ENCODE measurements around the gene CDC14A. TPM values are rescaled to one million over a fixed set of nuclear protein-coding genes. Genes with fewer than 3 reads are reported as not detected.
"Not testable (repeated sequence)": the region's sequence is repeated elsewhere in the genome, so short reads cannot be mapped to it uniquely, and the experiment has no call there.

Gene CDC14A
- total RNA-seq, 1 experiment from 2014 or later = 5.3 TPM

DNA sequence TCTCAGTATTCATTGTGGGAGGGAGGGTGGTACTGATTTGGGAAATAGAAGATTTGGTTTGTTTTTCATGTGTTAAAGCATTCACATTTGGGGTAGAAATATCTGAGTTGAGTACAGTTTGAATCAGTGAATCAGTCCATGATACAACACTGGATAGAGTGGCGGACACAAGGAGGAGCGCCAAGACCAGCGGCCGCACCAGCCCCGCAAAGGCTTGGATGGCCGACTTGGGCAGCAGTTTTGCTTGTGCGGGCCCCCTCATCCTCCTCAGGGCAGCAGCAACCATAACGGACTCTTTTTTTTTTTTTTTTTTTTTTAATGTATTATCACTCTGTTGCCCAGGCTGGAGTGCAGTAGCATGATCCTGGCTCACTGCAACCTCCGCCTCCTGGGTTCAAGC, 20.0 kb upstream of the CDC14A start:
- no peak for DNase-seq (ENCODE audit: low read depth)

GRCh38 chr1:100335436-100335835, 16.9 kb upstream of the CDC14A start:
- DNase-seq (ENCODE audit: low read depth) = no peak

- not testable (repeated sequence) for DNase-seq (ENCODE audit: low read depth)
Observed at GRCh38 chr1:100337878-100338277, 14.4 kb upstream of the CDC14A start.

- not testable (repeated sequence) for DNase-seq (ENCODE audit: low read depth)
Observed at GRCh38 chr1:100339735-100340134, 12.6 kb upstream of the CDC14A start.

DNA sequence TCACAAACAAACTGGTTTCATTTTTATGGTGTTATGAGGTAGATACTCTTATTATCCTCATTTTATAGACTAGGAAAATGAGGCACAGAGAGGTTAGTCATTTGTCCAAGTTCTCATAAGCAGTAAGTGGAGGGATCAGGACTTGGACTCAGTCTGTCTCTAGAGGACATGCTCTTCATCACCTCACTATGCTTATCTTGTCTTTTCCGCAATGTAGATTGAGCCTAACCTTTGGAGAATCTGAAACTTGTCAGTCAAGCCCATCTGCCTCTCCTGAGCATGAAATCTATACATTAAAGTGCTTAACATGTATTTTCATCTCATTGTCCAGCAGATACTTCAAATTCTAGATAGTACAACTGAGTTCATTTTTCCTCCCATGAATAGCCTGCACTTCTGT, 11.8 kb upstream of the CDC14A start:
- DNase-seq (ENCODE audit: low read depth) = no peak

- DNase-seq (ENCODE audit: low read depth) = no peak
Observed at GRCh38 chr1:100342348-100342747, 10.0 kb upstream of the CDC14A start.

GRCh38 chr1:100343897-100344296, 8.4 kb upstream of the CDC14A start:
- no peak for DNase-seq (ENCODE audit: low read depth)

GRCh38 chr1:100344774-100345173, 7.5 kb upstream of the CDC14A start:
- DNase-seq (ENCODE audit: low read depth) = peak; percentile 22

DNA sequence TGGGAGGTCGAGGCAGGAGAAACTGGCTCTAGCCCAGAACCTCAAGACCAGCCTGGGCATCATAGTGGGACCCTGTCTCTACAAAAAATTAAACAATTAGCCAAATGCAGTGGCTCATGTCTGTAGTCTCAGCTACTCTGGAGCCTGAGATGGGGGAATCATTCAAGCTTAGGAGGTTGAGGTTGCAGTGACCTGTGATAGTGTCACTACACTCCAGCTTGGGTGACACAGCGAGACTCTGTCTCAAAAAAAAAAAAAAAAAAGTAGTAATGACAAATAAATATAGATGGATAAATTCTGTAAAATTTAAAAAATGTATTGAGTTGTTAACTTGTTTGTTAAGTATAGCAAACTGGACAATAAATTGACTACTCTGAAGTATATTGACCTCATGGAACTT, 5.9 kb upstream of the CDC14A start:
- DNase-seq (ENCODE audit: low read depth) = no peak

- DNase-seq (ENCODE audit: low read depth) = peak; percentile 64
Observed at GRCh38 chr1:100347009-100347966, 5.0 kb upstream of the CDC14A start.

- no peak for DNase-seq (ENCODE audit: low read depth)
Observed at GRCh38 chr1:100348549-100349144, 3.7 kb upstream of the CDC14A start.

DNA sequence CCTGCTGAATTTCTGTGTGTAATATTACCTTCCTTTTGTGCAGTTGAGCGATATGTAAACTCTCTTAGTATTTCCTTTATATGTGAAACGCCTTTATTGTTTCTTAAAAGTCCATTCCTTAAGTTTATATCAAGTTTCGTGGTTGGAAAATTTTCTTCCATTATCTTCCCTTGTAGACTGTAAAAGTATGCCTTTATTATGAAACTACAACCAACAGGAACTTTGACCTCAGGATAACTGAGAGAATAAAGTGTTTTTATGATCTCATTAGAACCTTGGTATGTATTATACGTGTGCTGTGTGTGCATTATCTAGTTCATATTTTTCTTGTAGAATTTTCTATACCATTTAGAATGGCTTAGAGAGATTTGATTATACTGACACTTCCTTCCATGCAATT, 3.1 kb upstream of the CDC14A start:
- no peak for DNase-seq (ENCODE audit: low read depth)

DNA sequence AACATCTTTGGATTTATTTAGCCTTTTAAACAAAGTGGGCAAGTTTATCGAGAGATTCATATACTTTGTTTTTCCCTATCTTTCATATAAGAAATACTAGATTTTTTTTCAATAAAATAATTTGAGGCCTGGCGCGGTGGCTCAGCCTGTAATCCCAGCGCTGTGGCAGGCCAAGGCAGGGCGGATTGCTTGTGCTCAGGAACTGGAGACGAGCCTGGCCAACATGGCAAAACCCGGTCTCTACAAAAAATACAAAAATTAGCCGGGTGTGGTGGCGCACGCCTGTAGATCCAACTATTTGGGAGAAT, 1.6 kb upstream of the CDC14A start:
- DNase-seq (ENCODE audit: low read depth) = no peak

DNA sequence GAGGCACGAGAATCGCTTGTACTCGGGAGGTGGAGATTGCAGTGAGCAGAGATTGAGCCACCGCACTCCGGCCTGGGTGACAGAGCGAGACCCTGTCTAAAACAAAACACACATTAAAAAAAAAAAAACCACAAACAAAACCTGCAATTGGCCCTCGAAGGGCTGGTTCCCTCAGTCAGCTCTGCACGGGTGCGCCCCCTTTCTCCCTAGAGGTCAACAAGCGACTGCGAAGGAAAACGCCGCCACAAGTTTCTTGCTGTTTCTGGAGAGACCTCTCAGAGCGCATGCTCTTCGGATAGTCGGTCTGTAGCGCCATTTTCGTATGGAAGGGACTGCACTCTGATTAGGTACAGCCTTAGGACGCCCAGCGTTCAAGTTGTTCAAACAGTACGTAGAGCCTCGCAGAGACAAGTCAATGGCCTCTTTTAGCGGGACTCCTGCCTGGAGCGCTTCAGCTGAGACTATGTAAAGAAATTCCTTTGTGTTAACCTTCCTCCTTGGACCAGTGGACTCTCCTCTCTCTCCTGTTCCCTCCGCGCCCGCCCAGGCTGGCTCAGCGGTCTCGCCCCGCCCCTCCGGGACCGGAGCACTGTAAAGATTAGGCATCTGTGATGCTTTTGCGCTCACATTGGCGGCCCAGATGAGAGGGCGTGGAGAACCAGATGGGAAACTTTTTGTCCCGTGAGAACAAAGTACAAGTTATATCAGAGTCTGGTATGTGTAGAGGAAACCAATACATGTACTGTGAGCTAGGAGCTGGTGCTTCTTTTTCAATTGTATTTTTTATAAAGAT, 1.0 kb upstream of the CDC14A start:
- DNase-seq (ENCODE audit: low read depth) = peak; percentile 95

- DNase-seq (ENCODE audit: low read depth) = peak; percentile 29
Observed at GRCh38 chr1:100353071-100353801, 930 bp downstream of the CDC14A start.

DNA sequence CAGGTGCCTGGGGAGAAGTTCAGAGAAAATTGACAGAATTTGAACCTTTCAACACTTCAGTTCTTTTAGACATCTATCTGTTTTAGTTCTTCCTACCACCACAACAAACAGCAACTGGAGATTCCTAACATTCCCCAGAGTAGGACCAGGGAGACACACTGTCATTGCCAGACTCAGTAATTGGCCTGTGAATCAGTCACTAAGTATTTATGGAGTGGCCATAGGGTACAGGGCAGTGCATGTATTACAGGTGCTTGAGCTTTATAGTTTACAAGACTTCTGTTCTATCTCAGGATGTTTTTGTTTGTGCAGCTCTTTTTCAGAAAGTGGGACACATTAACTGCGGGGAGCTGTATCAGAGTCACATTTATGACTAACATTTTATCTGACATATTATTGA, 1.7 kb downstream of the CDC14A start:
- DNase-seq (ENCODE audit: low read depth) = peak; percentile 69

DNA sequence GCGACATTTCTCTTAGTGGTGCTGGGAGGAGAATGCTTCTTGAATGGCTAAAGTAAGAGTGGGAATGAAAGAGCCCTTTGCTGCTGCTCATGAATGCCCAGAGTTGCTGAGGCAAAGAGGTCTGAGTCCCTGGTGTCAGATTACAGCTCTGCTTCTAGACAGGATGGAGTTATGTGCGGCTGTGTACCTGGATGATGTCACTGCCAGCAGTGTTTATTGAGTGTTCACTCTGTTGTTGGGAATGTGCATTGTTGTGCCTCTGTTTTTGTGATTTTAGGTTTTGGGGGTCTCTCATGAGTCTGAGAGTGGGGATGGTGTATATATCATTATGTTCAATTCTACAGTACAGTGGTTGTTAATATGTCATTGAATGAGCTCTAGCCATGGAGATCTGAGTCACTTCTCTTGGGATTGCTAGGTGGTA, 2.7 kb downstream of the CDC14A start:
- peak; percentile 29 for DNase-seq (ENCODE audit: low read depth)

- DNase-seq (ENCODE audit: low read depth) = peak; percentile 13
Observed at GRCh38 chr1:100358210-100358609, 5.9 kb downstream of the CDC14A start.

DNA sequence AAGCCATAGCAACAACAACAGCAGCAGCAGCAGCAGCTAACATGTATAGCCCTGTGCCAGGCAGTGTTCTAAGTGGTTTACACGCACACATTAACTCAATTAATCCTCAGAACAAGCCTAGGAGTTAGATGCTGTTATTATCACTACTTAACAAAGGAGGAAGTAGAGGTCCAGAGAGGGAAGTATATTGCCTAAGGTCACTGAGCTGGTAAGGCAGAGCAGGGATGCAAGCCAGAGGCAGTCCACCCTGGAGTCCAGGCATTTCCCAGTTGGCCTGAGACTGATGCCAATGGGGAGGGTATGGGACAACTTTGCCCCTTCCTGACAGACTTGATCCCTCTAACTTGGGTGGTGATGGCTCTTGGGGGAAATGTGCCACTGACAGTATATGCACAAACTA, 6.8 kb downstream of the CDC14A start:
- no peak for DNase-seq (ENCODE audit: low read depth)

DNA sequence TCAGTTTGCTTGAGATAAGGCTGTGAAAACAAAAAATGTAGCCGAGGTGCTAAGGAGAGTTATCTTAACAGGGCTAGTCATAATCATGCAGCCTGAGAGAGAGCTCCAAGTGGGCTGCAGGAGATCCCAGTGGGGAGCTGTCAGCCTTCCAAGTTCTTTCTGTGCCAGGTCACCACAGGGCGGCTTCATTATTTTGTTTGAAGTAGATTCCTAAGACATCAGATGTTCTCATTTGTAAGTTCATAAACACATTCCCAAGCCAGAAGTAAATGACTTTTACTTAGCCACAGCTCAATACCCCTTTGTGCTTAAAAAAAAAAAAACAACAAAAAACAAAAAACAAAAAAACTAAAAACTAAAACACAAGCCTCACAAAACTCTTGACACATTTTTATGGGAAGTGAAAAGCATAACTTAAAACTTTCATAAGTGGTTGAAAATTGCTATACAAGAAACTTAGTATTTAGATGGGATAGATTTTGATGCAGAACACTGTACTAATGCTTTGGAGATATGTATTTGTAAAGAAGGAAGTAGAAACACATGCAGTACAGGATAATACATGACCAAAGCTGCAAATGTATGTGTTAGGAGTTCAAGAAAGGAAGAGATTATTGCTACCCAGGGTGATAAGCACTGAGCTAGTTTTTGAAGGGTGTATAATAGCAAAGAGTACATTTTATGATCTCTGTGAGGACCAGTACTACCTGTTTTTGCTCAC, 8.6 kb downstream of the CDC14A start:
- peak; percentile 17 for DNase-seq (ENCODE audit: low read depth)

DNA sequence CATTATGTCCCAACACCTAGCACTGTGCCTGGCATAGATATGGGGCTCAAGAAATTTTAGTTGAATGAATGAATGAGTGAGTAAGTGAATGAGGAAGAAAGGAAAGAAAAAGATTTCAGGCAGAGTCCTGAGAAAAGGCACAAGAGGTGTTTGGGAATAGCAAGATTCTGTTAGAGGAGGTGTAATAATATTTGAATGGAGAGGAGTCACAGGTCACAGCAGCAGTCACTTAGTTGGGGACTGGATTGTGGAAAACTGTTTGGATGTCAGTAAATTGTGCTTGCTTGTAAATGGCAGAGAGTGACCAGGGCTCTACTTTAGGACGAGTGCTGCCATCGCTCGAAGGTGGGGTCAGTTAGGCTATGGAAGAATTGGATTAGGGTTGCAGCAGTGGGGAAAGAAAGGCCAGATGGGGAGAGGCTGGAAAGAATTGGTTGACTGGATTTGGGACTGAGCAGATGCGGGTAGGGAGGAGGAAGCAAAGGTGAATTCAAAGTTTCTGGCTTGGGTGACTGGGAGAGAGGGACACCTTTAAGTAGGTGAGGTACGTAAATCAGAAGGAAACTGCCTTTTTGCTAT, 9.3 kb downstream of the CDC14A start:
- DNase-seq (ENCODE audit: low read depth) = no peak
